ENCODE data around the gene CHDH. TPM values are rescaled to one million over a fixed set of nuclear protein-coding genes. Genes with fewer than 3 reads are reported as not detected.

CHDH gene
- total and polyA plus RNA-seq, 2 experiments from 2014 or later = 2.3 to 6.6 TPM

GRCh38 chr3:53764026-53764775 is 82.0 kb downstream of the CHDH start (continued):
- TF ChIP-seq CTCF (conservative IDR thresholded peaks at IDR 0.05; ENCODE audit: low read depth in 2 of 2) (no peak), ZNF114 (CRISPR knock-in tag; IDR thresholded peaks at IDR 0.05) (no peak), ZNF331 (CRISPR knock-in tag; IDR thresholded peaks at IDR 0.05; ENCODE audit: low read depth) (no peak), POLR2AphosphoS5 (IDR thresholded peaks at IDR 0.05; ENCODE audit: low read depth) (no peak), CREB1 (CRISPR knock-in tag; IDR thresholded peaks at IDR 0.05; ENCODE audit: low read depth) (no peak), EZH2 (IDR thresholded peaks at IDR 0.05; ENCODE audit: low read depth, unreplicated experiment) (no peak), ETS1 (IDR thresholded peaks at IDR 0.05) (no peak), NANOG (IDR thresholded peaks at IDR 0.05; ENCODE audit: borderline replicate concordance) (no peak)

GRCh38 chr3:53763353-53763752 is 82.9 kb downstream of the CHDH start:
- DNase-seq (ENCODE audit: low spot score) = no peak
- no peak for TF ChIP-seq STAT1 (IDR thresholded peaks at IDR 0.05; ENCODE audit: unreplicated experiment)
- no peak for TF ChIP-seq REST (IDR thresholded peaks at IDR 0.05; ENCODE audit: unreplicated experiment)
- no peak for TF ChIP-seq ZNF331 (CRISPR knock-in tag; IDR thresholded peaks at IDR 0.05; ENCODE audit: low read depth)
- TF ChIP-seq EZH2 (IDR thresholded peaks at IDR 0.05; ENCODE audit: low read depth, unreplicated experiment) = no peak
- TF ChIP-seq ETS1 (IDR thresholded peaks at IDR 0.05) = no peak

More at GRCh38 chr3:53763353-53763752, 82.9 kb downstream of the CHDH start:
- ATAC-seq = no peak; the same call in 1 of the 3 replicates
- Histone ChIP-seq H3K27ac (ENCODE audit: low read depth) (no peak overlapping the region), H3K4me3 (no peak overlapping the region), H3K79me2 (replicated peaks; ENCODE audit: insufficient read depth) (no peaks in the 10 kb centered on the region), H3F3A (replicated peaks; ENCODE audit: low read depth) (no peaks in the 10 kb centered on the region), H3K9me2 (ENCODE audit: insufficient read depth) (no peaks in the 10 kb centered on the region), H3K4me2 (no peak overlapping the region), H4K20me1 (replicated peaks; ENCODE audit: insufficient read depth) (no peaks in the 10 kb centered on the region), H3K36me3 (ENCODE audit: insufficient read depth) (no peaks in the 10 kb centered on the region), H3K27me3 (ENCODE audit: insufficient read depth) (no peaks in the 10 kb centered on the region), H2AFZ (no peak overlapping the region), H3K4me1 (ENCODE audit: insufficient read depth) (no peaks in the 10 kb centered on the region)
- Mint-ChIP-seq H3K4me1 (peaks cover 7% of the 10 kb centered on the region), H3K9me3 (no peaks in the 10 kb centered on the region), H3K27ac (no peak overlapping the region), H3K36me3 (ENCODE audit: low read depth) (no peaks in the 10 kb centered on the region), H3K27me3 (ENCODE audit: insufficient read depth, low read depth, poor library complexity) (peaks cover 2% of the 10 kb centered on the region), H3K4me3 (no peak overlapping the region)
